Measurements from ENCODE around the gene ERLEC1.
A peak's percentile ranks its signal among the peaks of the same experiment; 100 is the strongest.
"Not testable (repeated sequence)": the region's sequence is repeated elsewhere in the genome, so short reads cannot be mapped to it uniquely, and the experiment has no call there.

The ERLEC1 gene, protein sequence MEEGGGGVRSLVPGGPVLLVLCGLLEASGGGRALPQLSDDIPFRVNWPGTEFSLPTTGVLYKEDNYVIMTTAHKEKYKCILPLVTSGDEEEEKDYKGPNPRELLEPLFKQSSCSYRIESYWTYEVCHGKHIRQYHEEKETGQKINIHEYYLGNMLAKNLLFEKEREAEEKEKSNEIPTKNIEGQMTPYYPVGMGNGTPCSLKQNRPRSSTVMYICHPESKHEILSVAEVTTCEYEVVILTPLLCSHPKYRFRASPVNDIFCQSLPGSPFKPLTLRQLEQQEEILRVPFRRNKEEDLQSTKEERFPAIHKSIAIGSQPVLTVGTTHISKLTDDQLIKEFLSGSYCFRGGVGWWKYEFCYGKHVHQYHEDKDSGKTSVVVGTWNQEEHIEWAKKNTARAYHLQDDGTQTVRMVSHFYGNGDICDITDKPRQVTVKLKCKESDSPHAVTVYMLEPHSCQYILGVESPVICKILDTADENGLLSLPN

DNA sequence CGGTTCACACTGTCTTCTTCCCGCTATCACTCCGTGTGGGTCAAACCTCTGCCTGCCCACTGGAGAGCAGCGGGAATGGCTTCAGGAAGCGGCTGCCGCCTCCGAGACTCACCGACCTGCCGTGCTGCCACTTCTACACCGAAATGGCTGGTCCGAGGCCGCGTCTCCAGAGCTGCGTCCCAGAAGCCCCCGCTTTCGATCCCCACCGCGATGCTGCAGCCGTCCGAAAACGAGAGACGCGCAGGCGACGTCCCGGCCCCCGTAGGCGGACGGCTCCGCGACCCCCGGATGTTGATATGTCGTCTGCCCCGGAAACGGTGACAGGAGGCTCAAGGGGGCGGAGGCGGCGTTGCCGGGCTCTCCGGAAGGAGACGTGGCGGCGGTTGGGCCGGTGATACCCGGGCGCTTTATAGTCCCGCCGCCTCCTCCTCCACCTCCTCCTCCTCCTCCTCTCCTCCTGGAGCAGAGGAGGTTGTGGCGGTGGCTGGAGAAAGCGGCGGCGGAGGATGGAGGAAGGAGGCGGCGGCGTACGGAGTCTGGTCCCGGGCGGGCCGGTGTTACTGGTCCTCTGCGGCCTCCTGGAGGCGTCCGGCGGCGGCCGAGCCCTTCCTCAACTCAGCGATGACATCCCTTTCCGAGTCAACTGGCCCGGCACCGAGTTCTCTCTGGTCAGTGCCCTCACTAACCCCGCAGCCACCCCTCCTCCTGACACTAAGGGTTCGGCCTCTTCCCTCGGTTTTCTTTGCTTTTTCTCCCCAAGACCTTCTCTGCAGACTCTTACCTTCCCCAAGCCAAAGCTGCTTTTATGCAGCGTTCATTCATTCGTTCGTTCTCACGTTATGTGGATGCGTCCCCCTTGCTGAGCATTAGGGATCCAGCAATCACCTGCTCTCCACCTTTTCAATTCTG is at the start of gene ERLEC1, which contains the start of gene ASB3:
Gene ERLEC1, plus strand, starts transcription at position 340 of the 909 bp plus-strand sequence. Its CDS starts 167 bp downstream, at position 507.
Gene ASB3, minus strand, starts transcription at position 249 of the 909 bp plus-strand sequence. CDS start 21,381 bp downstream, outside the sequence.
- no peak for FAIRE-seq

DNA sequence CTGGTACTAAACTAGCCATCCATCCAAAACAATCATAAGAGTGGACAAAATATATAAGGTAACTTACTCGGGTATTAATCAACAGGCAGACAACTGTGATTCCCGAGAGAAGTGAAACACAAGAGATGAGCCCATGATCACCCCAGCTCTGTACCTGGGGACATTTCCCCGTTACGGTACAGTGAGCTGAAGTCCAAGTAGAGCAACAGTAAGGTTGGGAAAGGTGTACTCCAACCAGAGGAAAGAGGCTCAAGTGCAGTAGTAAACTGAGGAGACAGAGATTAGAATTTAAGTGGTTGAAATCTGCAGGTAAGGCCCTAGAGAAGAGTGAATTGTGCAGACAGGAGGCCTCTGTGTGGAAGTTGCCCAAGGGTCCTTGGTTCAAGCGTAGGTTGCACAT is 49.8 kb upstream of the ERLEC1 start:
- FAIRE-seq, result no peak

DNA sequence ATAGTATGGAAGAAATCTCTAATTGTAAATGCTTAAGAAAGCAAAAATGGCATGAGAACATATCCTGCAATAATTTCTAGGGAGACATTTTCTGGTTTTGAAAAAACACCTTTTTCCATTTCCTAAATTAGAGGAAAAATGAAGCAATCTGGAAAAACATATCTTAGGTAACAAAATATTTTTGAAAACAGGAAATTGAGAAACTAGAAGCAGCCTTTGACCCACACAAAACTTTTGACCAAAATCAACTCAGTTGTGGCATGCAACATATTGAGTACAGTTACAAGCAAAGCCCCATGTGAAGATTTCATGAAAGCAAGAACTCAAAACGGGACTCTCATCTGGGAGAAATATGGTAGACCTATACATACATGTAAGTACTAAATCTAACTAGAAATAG is 47.8 kb upstream of the ERLEC1 start:
- FAIRE-seq, result no peak

DNA sequence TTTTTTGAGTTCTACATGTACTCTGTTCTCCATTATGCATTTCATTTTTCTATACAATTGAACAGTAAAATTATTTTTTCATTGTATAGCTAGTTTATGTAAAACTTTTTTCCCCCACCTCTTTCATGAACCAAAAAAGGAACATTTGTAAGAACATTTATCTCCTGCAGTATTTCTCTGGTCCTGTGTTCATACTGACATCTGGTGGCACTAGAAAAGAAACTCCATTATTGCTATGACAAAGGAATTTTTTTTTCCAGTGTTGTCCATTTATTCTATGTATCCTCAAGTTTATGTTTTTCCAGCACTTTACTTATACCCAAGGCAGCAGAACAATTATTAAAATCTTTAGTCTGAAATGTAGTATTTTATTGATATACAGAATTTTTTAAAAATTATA is 46.7 kb upstream of the ERLEC1 start:
- FAIRE-seq, result peak; percentile 80

DNA sequence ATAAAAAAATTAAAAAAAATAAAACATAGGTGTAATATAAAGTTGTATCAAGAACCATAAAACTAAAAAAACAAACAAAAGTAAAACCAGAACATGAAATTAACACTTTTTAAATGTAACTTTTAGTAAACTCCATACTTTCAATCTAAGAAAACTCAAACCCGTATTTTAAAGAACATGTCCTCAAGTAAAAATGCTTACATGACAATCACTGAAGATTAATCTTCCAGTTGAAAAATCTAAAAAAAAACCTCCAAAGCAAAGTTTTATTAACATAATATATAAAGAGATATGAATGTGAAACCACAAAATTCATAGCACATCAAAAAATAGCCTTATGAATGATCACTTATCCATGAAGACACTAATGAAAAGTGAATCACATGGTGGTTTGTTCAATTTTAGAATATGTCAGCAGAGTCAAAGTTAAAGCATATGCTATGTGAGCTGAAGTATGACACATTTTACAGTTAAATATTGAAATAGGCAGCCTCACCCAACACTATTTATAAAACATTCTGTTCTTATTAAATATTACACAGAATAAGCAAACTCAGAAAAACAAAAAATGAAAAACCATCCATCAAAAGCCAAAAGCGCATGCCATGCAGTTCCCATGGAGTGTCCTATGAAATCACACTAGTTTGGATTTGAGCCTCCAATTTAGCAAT is 42.3 kb upstream of the ERLEC1 start:
- peak; percentile 11 for FAIRE-seq

GRCh38 chr2:53750041-53750768 is 36.6 kb upstream of the ERLEC1 start:
- FAIRE-seq, result no peak

DNA sequence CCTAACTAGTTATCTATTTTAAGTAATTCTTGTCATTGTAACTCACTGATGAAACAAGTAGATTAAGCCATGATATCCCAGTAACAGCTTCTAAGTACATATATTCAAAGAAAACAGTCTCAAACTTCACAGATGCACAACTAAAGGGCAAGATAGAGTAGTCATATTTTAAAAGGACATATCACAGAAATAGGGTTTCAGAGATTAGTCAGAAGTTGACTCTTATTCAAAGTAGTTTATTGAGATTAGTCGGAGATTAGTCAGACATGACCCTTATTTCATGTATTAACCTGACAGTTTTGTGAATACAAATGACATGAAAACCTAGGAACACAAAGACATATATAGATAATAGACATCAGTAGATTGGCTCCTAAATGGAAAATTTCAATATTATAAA is 35.1 kb upstream of the ERLEC1 start:
- no peak for FAIRE-seq

DNA sequence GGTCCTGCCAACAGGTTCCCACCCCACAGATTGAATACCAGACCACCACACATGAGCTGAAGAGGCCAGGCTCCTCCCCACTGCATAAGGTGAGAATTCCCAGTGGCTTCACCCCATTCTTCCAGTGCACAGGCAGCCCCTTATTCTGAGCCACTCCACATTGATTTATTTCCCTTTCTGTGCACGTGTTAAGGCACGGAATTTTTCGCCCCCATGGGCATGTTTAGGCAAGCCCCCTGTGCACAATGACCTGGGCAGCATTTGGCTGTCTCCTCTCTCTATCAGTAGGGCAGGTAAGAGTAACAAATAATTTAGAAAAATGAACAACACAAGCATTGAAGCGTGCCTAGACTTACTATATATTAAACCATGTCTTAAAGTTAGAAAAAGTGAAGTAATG is 34.5 kb upstream of the ERLEC1 start:
- FAIRE-seq, result no peak

DNA sequence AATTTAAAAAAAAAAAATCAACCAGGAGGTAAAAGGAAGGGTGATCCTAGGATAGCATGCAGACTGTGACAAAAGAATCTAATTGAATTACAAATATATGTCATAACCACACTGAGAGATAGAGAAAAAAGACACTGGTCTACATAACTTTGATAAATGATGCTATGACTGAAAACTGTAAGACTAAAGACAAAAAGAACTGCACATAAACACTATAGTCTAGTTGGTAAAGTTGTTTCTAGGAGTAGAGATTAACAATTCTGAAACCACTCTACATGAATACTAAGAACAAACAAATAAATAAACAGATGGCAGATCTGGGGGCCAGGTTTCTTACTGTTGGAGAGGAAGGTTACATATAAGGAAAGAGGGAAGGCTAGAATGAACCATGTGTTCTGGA is 33.8 kb upstream of the ERLEC1 start:
- no peak for FAIRE-seq

GRCh38 chr2:53755121-53755520 is 31.7 kb upstream of the ERLEC1 start:
- FAIRE-seq, result no peak

DNA sequence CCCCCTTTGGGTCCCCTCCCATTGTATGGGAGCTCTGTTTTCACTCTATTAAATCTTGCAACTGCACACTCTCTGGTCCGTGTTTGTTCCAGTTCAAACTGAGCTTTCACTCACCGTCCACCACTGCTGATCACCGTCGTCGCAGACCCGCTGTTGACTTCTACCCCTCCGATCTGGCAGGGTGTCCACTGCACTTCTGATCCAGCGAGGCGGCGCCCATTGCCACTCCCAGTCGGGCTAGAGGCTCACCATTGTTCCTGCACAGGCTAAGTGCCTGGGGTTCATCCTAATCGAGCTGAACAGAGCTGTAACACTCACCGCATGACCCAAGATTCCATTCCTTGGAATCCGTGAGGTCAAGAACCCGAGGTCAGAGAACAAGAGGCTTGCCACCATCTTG is 30.2 kb upstream of the ERLEC1 start:
- FAIRE-seq, result no peak

DNA sequence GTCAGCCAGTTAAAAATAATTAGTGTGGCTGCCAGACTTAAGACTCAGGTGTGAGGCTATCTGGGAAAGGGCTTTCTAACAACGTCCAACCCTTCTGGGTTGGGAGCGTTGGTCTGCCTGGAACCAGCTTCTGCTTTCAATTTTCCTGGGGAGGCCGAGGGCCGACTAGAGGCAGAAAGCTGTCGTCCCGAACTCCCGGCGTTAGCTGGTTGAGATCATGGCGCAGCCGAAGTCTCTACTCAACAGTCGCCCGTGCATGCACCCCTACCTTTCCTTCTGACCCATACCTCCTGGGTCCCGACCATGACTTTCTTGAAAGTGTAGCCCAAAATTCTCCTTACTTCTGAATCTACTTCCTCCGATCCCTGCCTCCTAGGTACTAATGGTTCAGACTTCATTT is 29.6 kb upstream of the ERLEC1 start:
- not testable (repeated sequence) for FAIRE-seq

DNA sequence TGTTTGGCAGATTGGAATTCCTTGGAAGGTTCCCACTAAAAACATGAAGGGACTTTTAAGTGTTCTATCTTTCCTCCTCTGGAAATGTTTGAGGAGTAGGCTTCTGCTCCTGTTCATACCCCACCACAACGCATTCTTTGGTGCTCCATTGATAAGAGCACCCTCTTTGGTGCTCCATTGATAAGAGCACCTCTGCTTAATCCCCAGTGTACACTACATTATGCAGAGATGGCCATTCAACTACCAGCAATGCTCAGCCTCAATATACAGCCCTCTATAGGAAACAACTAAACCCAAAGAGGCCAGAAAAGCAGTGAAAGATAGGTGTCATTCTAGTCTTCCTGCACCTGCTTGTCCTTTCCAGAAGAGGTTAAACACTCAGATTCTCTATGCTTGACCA is 21.1 kb upstream of the ERLEC1 start:
- FAIRE-seq, result no peak

GRCh38 chr2:53767405-53768241 is 19.2 kb upstream of the ERLEC1 start, which contains the start of gene CHAC2:
Gene CHAC2, plus strand, starts transcription at chr2:53767804. Its CDS starts 83 bp downstream, at chr2:53767887.
- no peak for FAIRE-seq

DNA sequence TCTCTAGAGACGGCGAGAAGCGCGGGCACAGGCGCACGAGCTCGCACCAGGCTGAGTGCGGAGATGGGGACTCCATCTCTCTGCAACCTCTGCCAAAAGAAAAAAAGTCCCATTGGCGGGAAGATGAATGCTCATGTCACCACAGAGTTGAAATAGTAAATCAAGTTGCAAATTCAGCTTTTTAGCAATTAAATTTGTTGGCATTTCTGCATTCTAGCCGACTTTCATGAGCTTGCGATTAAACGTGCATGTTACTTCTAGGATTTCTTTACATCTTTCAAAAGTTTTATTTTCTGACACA is 18.7 kb upstream of the ERLEC1 start:
- no peak for FAIRE-seq

DNA sequence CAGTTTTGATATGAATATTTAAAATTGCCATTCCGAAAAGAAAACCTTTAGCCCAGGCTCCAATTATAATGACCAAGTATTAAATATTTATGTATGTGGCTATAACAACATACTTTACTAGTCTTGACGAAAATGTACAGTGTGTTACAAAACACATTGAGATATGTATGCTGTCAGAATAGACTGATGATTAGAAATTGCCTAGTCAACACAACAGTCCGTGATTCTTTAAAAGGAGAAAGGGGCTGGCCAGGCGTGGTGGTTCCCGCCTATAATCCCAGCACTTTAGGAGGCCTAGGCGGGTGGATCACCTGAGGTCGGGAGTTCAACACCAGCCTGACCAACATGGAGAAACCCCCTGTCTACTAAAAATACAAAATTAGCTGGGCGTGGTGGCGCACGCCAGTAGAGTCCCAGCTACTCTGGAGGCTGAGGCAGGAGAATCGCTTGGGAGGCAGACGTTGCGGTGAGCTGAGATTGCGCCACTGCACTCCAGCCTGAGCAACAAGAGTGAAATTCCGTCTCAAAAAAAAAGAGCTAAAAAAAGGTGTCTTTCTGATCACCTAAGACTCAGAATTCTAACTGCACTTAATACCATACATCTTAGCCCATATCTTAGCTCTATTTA is 17.4 kb upstream of the ERLEC1 start:
- FAIRE-seq, result no peak

GRCh38 chr2:53770264-53770663 is 16.6 kb upstream of the ERLEC1 start:
- no peak for FAIRE-seq

DNA sequence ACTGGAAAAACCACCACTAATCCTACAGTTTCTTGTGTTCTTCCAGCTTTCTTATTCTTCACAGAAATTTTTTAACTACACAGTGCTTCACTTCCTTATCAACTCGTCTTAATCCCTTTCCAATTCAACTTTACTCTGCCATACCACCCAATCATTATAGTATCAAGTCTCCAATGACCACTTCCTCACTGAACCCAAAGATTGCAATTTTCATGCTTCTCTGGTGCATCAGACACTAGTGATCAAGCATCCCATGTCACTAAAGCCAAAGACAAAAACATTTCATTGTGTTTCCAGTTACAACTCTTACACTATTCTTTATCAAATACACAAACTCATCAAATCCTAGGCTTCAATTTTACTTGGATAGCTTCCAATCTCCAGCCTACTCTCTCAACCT is 9.7 kb upstream of the ERLEC1 start:
- no peak for FAIRE-seq

DNA sequence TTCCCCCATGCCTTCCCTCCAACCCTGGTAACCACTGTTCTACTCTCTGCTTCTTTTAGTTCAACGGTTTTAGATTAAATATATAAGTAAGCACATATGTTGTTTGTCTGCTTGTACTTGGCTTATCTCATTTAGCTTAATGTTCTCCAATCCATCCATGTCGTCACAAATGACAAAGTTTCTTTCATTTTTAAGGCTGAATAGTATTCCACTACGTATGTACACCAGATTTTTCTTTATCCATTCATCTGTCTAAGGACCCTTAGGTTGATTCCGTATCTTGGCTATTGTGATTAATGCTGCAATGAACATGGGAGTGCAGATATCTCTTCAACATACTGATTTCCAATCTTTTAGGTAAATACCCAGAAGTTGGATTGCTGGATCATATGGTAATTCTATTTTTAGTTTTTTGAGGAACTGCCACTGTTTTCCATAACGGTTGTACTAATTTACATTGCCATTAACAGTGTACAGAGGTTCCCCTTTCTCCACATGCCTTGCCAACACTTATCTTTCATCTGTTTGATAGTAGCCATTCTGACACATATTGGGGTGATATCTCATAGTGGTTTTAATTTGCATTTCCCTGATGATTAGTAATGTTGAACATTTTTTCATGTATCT is 8.2 kb upstream of the ERLEC1 start:
- no peak for FAIRE-seq

DNA sequence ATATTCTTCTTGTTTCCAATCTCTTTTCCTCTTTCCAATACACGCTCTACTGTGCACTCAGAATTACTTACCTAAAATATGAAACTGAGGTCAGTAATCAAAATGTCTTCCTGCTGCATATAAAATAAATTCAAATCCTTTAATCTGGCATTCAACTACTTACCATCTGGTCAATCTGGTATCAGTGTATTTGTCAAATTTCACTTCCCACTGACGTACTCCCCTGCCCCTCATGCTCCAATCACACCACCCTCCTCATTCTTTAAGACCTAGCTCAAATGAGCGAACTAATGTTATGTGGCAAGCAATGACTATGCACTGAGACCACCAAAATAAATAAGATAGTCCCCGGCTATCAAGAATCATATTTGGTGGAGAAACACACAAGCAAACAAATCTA is 6.8 kb upstream of the ERLEC1 start:
- FAIRE-seq, result no peak

- no peak for FAIRE-seq
These were observed 4.2 kb upstream of the ERLEC1 start for GRCh38 chr2:53782676-53783075.

Measured in A204.1 (cell line).